Activated B cell treated with CpG ODN at 0.5 μM for 24 hours (primary cell): ENCODE data around the gene ARHGAP24. TPM values are rescaled to one million over a fixed set of nuclear protein-coding genes. Genes with fewer than 3 reads are reported as not detected.
"Not testable (repeated sequence)": the region's sequence is repeated elsewhere in the genome, so short reads cannot be mapped to it uniquely, and the experiment has no call there.

Experiments
- ATAC-seq: fragments of 200-7000 bp; cut with Tn5 transposase; one replicate; pipeline ENCODE4 v1.10.0; 2021; ENCODE audit warnings: low read depth, mild to moderate bottlenecking, moderate library complexity
- CTCF ChIA-PET: fragments of 350-600 bp; sonication (Branson Sonifier 250); formaldehyde crosslinking; loops from one replicate; lab custom pipeline; 2021; ENCODE audit warnings: antibody characterized with exemption; lab: Charles Lee
- POLR2A ChIA-PET: fragments of 350-600 bp; sonication (Branson Sonifier 250); formaldehyde crosslinking; loops from one replicate; lab custom pipeline; 2021; ENCODE audit warnings: antibody characterized with exemption; lab: Charles Lee
- DNase-seq: peaks from one replicate; pipeline ENCODE4 v3.0.0; 2022
- H3K27ac Mint-ChIP-seq: one replicate; pipeline ENCODE4 v1.8.0; 2020; ENCODE audit warnings: mixed read lengths
- H3K27me3 Mint-ChIP-seq: one replicate; pipeline ENCODE4 v1.8.0; 2021; ENCODE audit warnings: mixed read lengths
- H3K36me3 Mint-ChIP-seq: one replicate; pipeline ENCODE4 v1.8.0; 2021; ENCODE audit warnings: low read depth, mixed read lengths
- H3K4me1 Mint-ChIP-seq: one replicate; pipeline ENCODE4 v1.8.0; 2021; ENCODE audit warnings: mixed read lengths
- H3K4me3 Mint-ChIP-seq: one replicate; pipeline ENCODE4 v1.8.0; 2020; ENCODE audit warnings: mild to moderate bottlenecking, mixed read lengths
- H3K9me3 Mint-ChIP-seq: one replicate; pipeline ENCODE4 v1.8.0; 2020; ENCODE audit warnings: mixed read lengths
- CTCF ChIP-seq: fragments of 200-600 bp; IDR thresholded peaks from one replicate; pipeline ENCODE4 v1.8.0; 2022; ENCODE audit warnings: antibody characterized with exemption, mild to moderate bottlenecking
- intact Hi-C: fragments of 100-400 bp; cut with micrococcal nuclease; formaldehyde crosslinking; loops from one replicate; pipeline ENCODE4 v1.15.1; 2024
- total RNA-seq: library from RNA; stranded (reverse); gene quantifications from 2 replicates; pipeline ENCODE4 v1.2.3, GENCODE V29; 2022

The ARHGAP24 gene
- total RNA-seq, 1 donor from 2014 or later, result 231 TPM

GRCh38 chr4:85815796-85816459 is 341.0 kb downstream of the ARHGAP24 start:
- no peak for TF ChIP-seq CTCF
- Mint-ChIP-seq H3K36me3 (peaks cover 27% of the 10 kb centered on the region), H3K27ac (no peak overlapping the region), H3K4me3 (no peak overlapping the region), H3K9me3 (peaks cover 2% of the 10 kb centered on the region), H3K27me3 (no peaks in the 10 kb centered on the region), H3K4me1 (peaks cover 18% of the 10 kb centered on the region)
- ChIA-PET POLR2A (no interaction called here), CTCF (no interaction called here)
- ATAC-seq, result no peak
- no peak for DNase-seq
- intact Hi-C loops, result no loop called here

GRCh38 chr4:85818700-85819099 is 343.8 kb downstream of the ARHGAP24 start:
- peaks cover 21% of the 10 kb centered on the region for H3K4me1 Mint-ChIP-seq
- no peak overlapping the region for H3K4me3 Mint-ChIP-seq
- peaks cover 2% of the 10 kb centered on the region for H3K9me3 Mint-ChIP-seq
- ChIA-PET POLR2A (interaction anchor here (1.0 kb wide), 1 partner anchor 9 kb away, joined by 5 read pairs; no protein-coding TSS in a partner anchor), CTCF (no interaction called here)
- H3K36me3 Mint-ChIP-seq, result peaks cover 21% of the 10 kb centered on the region
- no peak for TF ChIP-seq CTCF
- no peak for ATAC-seq
- no peak overlapping the region for H3K27ac Mint-ChIP-seq
- intact Hi-C loops, result no loop called here
- no peak for DNase-seq
- no peaks in the 10 kb centered on the region for H3K27me3 Mint-ChIP-seq

DNA sequence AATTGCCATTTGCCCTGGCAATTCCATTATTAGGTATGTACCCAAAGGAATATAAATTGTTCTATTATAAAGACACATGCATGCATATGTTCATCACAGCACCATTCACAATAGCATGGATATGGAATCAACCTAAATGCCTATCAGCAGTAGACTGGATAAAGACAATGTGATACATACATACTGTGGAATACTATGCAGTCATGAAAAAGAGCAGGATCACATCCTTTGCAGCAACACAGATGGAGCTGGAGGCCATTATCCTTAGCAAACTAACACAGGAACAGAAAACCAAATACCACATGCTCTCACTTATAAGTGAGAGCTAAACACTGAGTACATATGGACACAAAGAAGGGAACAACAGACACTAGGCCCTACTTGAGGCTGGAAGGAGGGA is 345.2 kb downstream of the ARHGAP24 start:
- ATAC-seq, DNase-seq, CTCF ChIA-PET, POLR2A ChIA-PET, H3K27me3 Mint-ChIP-seq, H3K4me3 Mint-ChIP-seq, H3K9me3 Mint-ChIP-seq, intact Hi-C loops, H3K27ac Mint-ChIP-seq: not testable (repeated sequence)
- Mint-ChIP-seq H3K36me3 (peaks cover 14% of the 10 kb centered on the region), H3K4me1 (peaks cover 32% of the 10 kb centered on the region)

DNA sequence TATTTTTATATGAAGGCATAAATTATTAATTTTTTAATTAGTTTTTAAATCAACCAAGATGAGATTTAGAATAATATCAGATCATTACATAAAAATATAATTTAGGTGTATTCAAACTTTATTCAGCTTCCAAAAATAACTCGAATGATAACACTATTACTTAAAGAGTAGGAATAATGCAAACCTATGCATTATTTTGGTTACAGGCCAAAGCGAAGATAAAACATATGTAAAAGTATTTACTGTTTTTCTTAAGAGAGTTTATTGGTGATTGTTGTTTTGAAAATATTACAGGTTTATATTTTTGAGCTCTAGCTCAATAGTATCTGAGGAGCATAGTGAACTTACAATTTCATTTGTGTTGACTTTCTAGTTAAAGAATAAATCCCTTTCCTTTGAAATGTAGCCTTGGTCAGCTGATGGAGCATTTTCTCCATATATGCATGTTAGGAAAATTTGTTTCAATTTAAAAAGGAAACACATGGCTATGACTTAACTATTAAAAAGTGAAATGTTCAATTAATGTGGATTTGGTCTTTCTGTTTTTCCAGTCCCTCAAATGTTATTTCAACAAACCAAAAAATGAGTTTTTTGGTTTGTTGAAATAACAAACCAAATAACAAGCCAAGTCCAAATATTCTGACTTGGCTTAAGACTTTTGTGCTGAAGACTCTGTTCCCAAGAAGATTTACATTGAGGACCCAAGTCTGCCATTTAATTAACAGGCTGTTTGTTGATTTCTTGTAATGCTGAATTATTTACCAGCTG is 346.9 kb downstream of the ARHGAP24 start:
- POLR2A ChIA-PET, result no interaction called here
- intact Hi-C loops, result no loop called here
- CTCF ChIA-PET, result no interaction called here
- Mint-ChIP-seq H3K9me3 (peaks cover 2% of the 10 kb centered on the region), H3K36me3 (peaks cover 5% of the 10 kb centered on the region), H3K27ac (no peak overlapping the region), H3K4me1 (peaks cover 42% of the 10 kb centered on the region), H3K27me3 (no peaks in the 10 kb centered on the region), H3K4me3 (no peak overlapping the region)
- DNase-seq, result no peak
- no peak for ATAC-seq
- TF ChIP-seq CTCF, result no peak

GRCh38 chr4:85823295-85823694 is 348.3 kb downstream of the ARHGAP24 start:
- no peak for ATAC-seq
- intact Hi-C loops, result no loop called here

More at GRCh38 chr4:85823295-85823694, 348.3 kb downstream of the ARHGAP24 start:
- Mint-ChIP-seq H3K27ac (no peak overlapping the region), H3K4me1 (peaks cover 37% of the 10 kb centered on the region), H3K4me3 (no peak overlapping the region), H3K27me3 (no peaks in the 10 kb centered on the region), H3K9me3 (peaks cover 2% of the 10 kb centered on the region), H3K36me3 (peaks cover 5% of the 10 kb centered on the region)
- CTCF ChIA-PET, result no interaction called here
- TF ChIP-seq CTCF, result no peak
- POLR2A ChIA-PET, result no interaction called here
- no peak for DNase-seq
